Measurements from ENCODE around the gene MUC16. TPM values are rescaled to one million over a fixed set of nuclear protein-coding genes. Genes with fewer than 3 reads are reported as not detected.
"Not testable (repeated sequence)": the region's sequence is repeated elsewhere in the genome, so short reads cannot be mapped to it uniquely, and the experiment has no call there.

Gene MUC16
- under 1 TPM in 1 of 3 donors, not detected in 2; 0.03 TPM for total RNA-seq

DNA sequence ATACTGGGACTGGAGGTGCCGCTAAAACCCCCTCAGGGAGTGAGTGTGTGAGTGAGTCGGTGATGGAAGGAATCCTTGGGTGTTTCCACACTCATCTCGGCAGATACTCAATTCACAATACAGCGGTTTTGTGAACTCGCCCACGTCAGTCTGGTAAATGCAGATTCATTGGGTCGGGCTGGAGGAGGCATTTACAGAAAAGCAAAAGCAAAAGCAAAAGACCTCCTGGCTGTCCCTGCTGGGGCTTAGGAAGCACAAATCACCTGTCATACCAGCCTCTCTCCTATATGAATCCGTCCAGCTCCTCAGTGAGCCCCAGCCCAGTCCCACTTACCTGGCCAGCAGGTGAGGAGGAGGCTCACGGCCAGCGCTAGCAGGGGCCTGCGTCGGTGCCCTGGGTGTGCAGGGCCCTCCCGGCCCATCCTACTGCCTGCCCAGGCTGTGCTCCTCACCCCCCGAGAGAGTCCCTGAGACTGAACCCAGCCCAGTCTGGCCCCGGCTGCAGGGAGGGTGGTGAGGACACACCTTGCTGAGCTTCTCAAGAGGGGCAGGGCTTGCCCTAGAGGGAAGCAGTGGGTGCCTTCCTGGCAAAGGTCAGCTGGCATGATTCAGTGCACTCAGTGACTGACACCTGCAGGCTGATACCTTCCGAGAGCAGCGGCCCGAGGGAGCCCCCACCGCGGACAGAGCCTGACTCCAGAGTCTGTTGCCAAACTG lies at the start of gene MUC16:
Gene MUC16 (minus strand): TSS at position 475 of the 717 bp plus-strand sequence.
- ATAC-seq (peak in 1 of 2 donors; percentile 28), DNase-seq (no peak)
- Mint-ChIP-seq H3K4me3 (no peak within 1 kb of the TSS), H3K36me3 (ENCODE audit: insufficient read depth) (no peaks in the 10 kb centered on the region), H3K4me1 (ENCODE audit: low read depth) (no peaks in the 10 kb centered on the region), H3K27me3 (ENCODE audit: low read depth) (peaks cover 9% of the 10 kb centered on the region), H3K9me3 (peaks cover 5% of the 10 kb centered on the region)

DNA sequence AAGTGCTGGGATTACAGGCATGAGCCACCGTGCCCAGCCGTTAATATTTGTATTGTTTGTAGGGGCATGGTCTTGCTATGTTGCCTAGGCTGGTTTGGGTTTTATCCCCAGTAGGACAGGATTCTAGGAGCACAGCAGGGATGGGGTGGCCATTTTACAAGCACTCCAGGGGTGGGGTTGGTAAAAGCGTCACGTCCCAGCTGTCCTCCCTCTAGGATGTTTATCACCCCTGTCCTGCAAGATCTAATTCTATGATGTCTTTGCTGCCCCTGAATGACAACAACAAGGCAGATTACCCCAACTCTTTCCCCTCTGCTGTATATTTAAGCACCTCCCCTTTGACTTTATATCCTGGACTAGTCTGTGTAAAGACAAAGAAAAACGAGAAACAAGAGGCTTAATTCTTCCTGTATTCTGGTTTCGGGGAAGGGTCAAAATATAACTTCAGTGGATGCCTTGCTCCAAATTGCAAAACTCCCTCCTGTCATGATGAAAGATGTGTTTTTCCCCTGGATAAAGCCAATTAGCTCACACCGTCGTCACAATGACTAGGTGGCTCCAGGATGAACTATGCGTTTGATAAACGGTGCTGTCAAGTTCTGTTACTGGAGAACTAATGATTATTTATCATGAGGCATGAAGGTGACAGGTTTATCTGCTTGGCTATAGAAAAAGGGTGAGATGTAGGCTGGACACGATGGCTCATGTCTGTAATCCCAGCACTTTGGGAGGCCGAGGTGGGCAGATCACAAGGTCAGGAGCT lies 48.9 kb upstream of the MUC16 start:
- H3K4me1 Mint-ChIP-seq (ENCODE audit: low read depth) = no peaks in the 10 kb centered on the region
- no peak for DNase-seq
- no peaks in the 10 kb centered on the region for H3K9me3 Mint-ChIP-seq
- no peaks in the 10 kb centered on the region for H3K36me3 Mint-ChIP-seq (ENCODE audit: insufficient read depth)
- no peak overlapping the region for H3K4me3 Mint-ChIP-seq
- ATAC-seq = no peak
- H3K27me3 Mint-ChIP-seq (ENCODE audit: low read depth) = peaks cover 4% of the 10 kb centered on the region

DNA sequence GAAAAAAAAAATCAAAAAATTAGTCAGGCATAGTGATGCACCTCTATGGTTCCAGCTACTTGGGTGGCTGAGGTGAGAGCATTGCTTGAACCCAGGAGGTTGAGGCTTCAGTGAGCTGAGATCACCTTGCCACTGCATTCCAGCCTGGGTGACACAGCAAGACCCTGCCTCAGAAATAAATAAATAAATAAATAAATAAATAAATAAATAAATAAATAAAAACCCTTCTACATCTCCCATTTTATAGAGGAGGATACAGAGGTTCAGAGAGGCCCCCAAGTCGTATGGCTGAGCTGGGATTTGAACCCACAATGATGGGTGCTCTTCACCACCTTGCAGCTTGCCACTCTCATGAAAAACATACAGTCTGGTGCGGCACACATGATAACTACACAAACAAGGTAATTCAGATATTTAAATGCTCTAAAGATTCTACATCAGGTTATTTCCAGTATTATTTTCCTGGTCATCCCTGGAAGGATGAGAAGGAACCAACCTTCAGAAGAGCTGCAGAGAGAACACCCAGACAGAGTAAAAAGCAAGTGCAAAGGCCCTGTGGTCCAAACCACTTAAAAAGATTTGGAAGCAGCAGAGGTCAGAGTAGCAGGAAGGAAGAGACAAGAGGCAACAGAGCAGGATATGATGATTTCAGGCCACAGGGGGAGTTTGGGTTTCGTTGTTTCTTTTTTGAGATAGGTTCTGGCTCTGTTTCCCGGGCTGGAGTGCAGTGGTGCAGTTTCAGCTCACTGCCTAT lies 47.5 kb upstream of the MUC16 start:
- ATAC-seq (no peak), DNase-seq (no peak)
- H3K4me1 Mint-ChIP-seq (ENCODE audit: low read depth) = no peaks in the 10 kb centered on the region
- H3K9me3 Mint-ChIP-seq = no peaks in the 10 kb centered on the region
- peaks cover 4% of the 10 kb centered on the region for H3K27me3 Mint-ChIP-seq (ENCODE audit: low read depth)
- H3K36me3 Mint-ChIP-seq (ENCODE audit: insufficient read depth) = no peaks in the 10 kb centered on the region
- no peak overlapping the region for H3K4me3 Mint-ChIP-seq

DNA sequence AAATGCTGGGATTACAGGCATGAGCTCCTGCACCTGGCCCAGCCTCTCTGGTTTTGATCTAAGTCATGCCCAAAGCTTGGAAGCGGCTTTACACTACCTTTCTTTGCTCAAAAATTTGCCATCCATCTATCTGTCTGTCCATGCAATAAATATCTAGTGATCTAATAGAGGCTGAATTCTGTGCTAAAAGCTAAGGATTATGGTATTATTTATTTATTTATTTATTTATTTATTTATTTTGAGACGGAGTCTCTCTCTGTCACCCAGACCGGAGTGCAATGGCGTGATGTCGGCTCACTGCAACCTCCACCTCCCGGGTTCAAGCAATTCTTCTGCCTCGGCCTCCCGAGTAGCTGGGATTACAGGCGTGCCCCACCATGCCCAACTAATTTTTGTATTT lies 45.9 kb upstream of the MUC16 start:
- not testable (repeated sequence) for H3K4me3 Mint-ChIP-seq; H3K9me3 Mint-ChIP-seq; DNase-seq; ATAC-seq; H3K36me3 Mint-ChIP-seq (ENCODE audit: insufficient read depth); H3K4me1 Mint-ChIP-seq (ENCODE audit: low read depth); H3K27me3 Mint-ChIP-seq (ENCODE audit: low read depth)

DNA sequence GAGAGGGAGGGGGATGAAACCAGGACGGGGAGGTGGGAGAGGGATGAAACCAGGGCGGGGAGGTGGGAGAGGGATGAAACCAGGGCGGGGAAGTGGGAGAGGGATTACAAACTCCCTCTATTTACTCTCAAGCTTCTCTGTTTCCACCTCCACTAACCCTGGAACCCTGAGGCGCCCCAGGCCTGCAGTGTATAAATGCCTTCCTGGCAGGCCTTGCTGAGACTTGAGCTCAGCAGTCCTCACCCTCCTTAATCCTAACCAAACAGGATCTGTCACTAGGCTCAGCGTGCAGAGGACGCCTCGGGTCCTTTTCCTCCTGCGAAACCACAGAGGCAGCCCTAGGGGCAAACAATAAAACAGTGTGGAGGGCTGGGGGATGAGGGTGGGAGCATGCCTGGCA lies 44.6 kb upstream of the MUC16 start:
- Mint-ChIP-seq H3K27me3 (ENCODE audit: low read depth) (peaks cover 4% of the 10 kb centered on the region), H3K4me1 (ENCODE audit: low read depth) (no peaks in the 10 kb centered on the region), H3K4me3 (no peak overlapping the region), H3K9me3 (no peaks in the 10 kb centered on the region), H3K36me3 (ENCODE audit: insufficient read depth) (no peaks in the 10 kb centered on the region)
- ATAC-seq = no peak
- DNase-seq = no peak

DNA sequence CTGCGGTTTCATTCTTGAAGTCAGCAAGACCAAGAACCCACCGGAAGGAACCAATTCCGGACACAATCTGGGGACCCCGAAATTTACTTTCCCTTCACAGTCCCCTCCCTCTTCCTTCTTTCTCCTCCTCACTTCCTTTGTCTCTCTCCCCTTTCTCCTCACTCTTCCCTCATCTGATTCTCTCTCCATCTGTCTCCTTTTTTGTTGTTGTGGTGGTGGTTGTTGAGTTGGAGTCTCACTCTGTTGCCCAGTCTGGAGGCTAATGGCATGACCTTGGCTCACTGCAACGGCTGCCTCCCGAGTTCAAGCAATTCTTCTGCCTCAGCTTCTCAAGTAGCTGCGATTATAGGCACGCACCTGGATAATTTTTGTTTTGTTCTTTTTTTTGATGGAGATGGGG lies 44.0 kb upstream of the MUC16 start:
- ATAC-seq (no peak), DNase-seq (no peak)
- Mint-ChIP-seq H3K4me3 (no peak overlapping the region), H3K4me1 (ENCODE audit: low read depth) (no peaks in the 10 kb centered on the region), H3K27me3 (ENCODE audit: low read depth) (peaks cover 4% of the 10 kb centered on the region), H3K36me3 (ENCODE audit: insufficient read depth) (no peaks in the 10 kb centered on the region), H3K9me3 (no peaks in the 10 kb centered on the region)

DNA sequence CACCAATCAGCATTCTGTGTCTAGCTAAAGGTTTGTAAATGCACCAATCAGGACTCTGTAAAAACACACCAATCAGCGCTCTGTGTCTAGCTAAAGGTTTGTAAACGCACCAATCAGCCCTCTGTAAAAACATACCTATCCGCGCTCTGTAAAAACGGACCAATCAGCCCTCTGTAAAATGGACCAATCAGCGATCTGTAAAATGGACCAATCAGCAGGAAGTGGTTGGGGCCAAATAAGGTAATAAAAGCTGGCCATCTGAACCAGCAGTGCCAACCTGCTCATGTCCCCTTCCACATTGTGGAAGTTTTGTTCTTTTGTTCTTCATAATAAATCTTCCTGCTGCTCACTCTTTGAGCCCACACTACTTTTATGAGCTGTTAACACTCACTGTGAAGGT lies 43.5 kb upstream of the MUC16 start:
- H3K4me3 Mint-ChIP-seq; H3K4me1 Mint-ChIP-seq (ENCODE audit: low read depth); H3K27me3 Mint-ChIP-seq (ENCODE audit: low read depth); DNase-seq; H3K36me3 Mint-ChIP-seq (ENCODE audit: insufficient read depth); ATAC-seq; H3K9me3 Mint-ChIP-seq: not testable (repeated sequence)

DNA sequence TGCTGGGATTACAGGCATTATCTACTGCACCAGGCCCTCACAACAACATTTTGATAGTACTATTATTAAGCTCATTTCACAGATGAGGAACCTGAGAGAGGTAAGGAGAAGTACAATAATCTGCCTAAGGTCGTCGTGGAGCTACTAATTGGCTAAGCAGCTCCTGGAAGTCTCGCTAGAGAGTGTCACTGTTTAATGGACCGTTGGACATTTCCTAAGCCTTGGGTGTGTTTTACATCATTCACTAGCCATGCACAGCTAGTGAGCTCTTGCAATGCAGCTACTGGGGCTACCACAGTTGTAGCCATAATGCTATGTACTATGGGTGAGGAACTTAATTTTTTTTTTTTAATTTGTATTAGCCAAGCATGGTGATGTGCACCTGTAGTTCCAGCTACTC lies 42.7 kb upstream of the MUC16 start:
- ATAC-seq = no peak
- H3K4me1 Mint-ChIP-seq (ENCODE audit: low read depth) = no peaks in the 10 kb centered on the region
- no peak overlapping the region for H3K4me3 Mint-ChIP-seq
- no peak for DNase-seq
- no peaks in the 10 kb centered on the region for H3K36me3 Mint-ChIP-seq (ENCODE audit: insufficient read depth)
- H3K9me3 Mint-ChIP-seq = no peaks in the 10 kb centered on the region
- H3K27me3 Mint-ChIP-seq (ENCODE audit: low read depth) = peaks cover 3% of the 10 kb centered on the region

DNA sequence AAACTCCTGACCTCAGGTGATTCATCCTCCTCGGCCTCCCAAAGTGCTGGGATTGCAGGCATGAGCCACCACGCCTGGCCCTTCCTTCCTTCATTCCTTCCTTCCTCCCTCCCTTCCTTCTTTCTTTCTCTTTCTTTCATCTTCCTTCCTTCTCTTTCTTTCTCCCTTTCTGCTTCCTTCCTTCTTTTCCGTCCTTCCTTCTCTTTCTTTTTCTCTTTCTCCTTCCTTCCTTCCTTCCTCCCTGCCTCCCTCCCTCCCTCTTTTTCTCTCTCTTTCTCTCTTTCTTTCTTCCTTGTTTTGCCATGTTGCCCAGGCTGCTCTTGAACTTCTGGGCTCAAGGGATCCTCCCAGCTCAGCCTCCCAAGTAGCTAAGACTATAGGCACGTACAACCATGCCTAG lies 36.5 kb upstream of the MUC16 start:
- Mint-ChIP-seq H3K4me1 (ENCODE audit: low read depth) (no peaks in the 10 kb centered on the region), H3K4me3 (no peak overlapping the region), H3K36me3 (ENCODE audit: insufficient read depth) (no peaks in the 10 kb centered on the region), H3K9me3 (no peaks in the 10 kb centered on the region), H3K27me3 (ENCODE audit: low read depth) (peaks cover 21% of the 10 kb centered on the region)
- ATAC-seq = no peak
- DNase-seq = no peak

DNA sequence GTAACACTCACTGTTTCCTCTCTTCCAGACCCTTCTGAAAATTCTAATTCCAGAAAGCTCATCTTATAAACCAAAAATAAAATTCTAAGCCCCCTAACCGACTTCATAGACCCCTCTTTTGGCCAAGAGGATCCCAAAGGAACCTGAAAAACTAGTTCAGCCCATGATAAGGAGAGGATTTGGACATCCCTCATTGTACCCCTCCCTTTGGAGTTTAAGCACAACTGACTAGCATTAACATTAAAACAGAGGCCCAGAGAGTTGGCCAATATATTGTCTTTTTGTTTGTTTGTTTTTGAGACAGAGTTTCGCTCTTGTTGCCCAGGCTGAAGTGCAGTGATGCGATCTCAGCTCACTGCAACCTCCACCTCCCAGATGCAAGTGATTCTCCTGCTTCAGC lies 34.2 kb upstream of the MUC16 start:
- H3K4me1 Mint-ChIP-seq (ENCODE audit: low read depth) = no peaks in the 10 kb centered on the region
- no peak for ATAC-seq
- no peaks in the 10 kb centered on the region for H3K36me3 Mint-ChIP-seq (ENCODE audit: insufficient read depth)
- peaks cover 21% of the 10 kb centered on the region for H3K27me3 Mint-ChIP-seq (ENCODE audit: low read depth)
- H3K9me3 Mint-ChIP-seq = no peaks in the 10 kb centered on the region
- DNase-seq = no peak
- no peak overlapping the region for H3K4me3 Mint-ChIP-seq

DNA sequence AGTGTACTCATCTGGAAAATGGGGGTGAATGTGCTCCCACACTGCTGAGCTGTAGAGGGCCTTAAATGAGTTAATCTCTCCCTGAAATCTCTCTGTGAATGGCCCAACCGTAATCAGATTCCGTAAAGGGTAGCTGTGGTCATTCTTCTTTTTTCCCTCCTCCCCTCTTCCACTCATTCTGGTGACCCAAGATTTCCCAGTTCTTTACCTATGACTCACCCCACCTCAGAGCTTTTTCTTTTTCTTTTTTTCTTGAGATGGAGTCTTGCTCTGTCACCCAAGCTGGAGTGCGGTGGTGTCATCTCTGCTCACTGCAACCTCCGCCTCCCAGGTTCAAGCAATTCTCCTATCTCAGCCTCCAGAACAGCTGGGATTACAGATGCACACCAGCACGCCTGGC lies 33.3 kb upstream of the MUC16 start:
- ATAC-seq (no peak), DNase-seq (no peak)
- Mint-ChIP-seq H3K4me1 (ENCODE audit: low read depth) (no peaks in the 10 kb centered on the region), H3K4me3 (no peak overlapping the region), H3K9me3 (no peaks in the 10 kb centered on the region), H3K36me3 (ENCODE audit: insufficient read depth) (no peaks in the 10 kb centered on the region), H3K27me3 (ENCODE audit: low read depth) (peaks cover 21% of the 10 kb centered on the region)

DNA sequence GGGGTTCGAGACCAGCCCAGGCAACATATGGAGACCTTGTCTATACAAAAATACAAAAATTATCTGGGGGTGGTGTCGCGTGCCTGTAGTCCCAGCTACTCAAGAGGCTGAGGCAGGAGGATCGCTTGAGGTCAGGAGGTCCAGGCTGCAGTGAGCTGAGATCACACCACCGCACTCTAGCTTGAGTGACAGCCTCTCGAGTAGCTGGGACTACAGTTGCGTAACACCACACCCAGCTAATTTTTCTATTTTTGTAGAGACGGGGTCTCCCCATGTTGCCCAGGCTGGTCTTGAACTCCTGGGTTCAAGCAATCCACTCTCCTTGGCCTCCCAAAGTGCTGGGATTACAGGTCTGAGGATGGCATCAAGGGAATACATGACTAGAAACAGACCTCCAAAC lies 30.8 kb upstream of the MUC16 start:
- ATAC-seq (no peak), DNase-seq (no peak)
- Mint-ChIP-seq H3K36me3 (ENCODE audit: insufficient read depth) (no peaks in the 10 kb centered on the region), H3K9me3 (no peaks in the 10 kb centered on the region), H3K4me1 (ENCODE audit: low read depth) (no peaks in the 10 kb centered on the region), H3K27me3 (ENCODE audit: low read depth) (peaks cover 23% of the 10 kb centered on the region), H3K4me3 (no peak overlapping the region)

DNA sequence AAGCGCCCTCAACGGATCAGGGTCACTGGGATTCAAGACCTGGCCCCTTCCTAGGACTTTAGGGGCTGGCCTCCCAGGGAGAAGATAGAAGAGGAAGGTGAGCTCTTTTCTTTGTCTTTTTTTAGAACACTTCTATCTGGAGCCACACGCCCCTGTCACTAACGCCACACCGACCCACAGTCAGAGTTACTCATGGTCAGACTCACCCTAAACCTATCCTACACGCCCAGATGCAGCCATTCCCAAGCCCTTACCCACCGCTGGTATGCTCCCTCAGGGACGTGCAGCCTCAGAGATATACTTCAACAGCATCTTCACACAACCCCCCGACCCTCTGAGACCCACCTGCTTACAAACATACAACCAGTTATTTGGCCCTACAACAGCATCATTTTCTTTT lies 29.9 kb upstream of the MUC16 start:
- Mint-ChIP-seq H3K4me3 (no peak overlapping the region), H3K36me3 (ENCODE audit: insufficient read depth) (no peaks in the 10 kb centered on the region), H3K9me3 (no peaks in the 10 kb centered on the region), H3K27me3 (ENCODE audit: low read depth) (peaks cover 19% of the 10 kb centered on the region), H3K4me1 (ENCODE audit: low read depth) (no peaks in the 10 kb centered on the region)
- ATAC-seq (no peak), DNase-seq (no peak)

DNA sequence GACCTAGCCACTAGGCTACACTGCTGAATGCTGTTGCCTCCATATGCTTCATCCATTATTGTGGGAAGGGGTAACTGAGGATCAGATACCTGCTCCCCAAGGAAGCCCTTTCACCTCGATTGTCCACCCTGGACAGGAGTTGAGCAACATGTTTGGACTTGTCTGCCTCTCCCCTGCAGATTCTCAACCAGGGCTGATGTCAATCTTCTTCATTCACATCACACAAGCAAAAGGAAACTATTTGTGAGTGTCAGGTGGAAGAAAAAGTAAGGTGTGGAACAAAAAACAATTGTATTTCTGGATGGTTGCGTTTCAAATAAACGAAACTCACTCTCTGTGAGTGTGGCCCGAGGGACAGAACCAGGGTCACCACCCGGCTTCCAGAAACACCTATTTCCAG lies 29.5 kb upstream of the MUC16 start:
- no peak overlapping the region for H3K4me3 Mint-ChIP-seq
- no peak for DNase-seq
- peaks cover 16% of the 10 kb centered on the region for H3K27me3 Mint-ChIP-seq (ENCODE audit: low read depth)
- no peaks in the 10 kb centered on the region for H3K36me3 Mint-ChIP-seq (ENCODE audit: insufficient read depth)
- no peaks in the 10 kb centered on the region for H3K9me3 Mint-ChIP-seq
- no peaks in the 10 kb centered on the region for H3K4me1 Mint-ChIP-seq (ENCODE audit: low read depth)
- ATAC-seq = no peak
